ENCODE results near the gene DTD2. TPM values are rescaled to one million over a fixed set of nuclear protein-coding genes. Genes with fewer than 3 reads are reported as not detected.

DTD2 gene
- total and polyA plus RNA-seq, 9 of the 15 experiments (the other 6 are each of a cell fraction or from before 2014, with no cell fraction given) = 3.8 to 24.1 (median 15.2) TPM

DNA sequence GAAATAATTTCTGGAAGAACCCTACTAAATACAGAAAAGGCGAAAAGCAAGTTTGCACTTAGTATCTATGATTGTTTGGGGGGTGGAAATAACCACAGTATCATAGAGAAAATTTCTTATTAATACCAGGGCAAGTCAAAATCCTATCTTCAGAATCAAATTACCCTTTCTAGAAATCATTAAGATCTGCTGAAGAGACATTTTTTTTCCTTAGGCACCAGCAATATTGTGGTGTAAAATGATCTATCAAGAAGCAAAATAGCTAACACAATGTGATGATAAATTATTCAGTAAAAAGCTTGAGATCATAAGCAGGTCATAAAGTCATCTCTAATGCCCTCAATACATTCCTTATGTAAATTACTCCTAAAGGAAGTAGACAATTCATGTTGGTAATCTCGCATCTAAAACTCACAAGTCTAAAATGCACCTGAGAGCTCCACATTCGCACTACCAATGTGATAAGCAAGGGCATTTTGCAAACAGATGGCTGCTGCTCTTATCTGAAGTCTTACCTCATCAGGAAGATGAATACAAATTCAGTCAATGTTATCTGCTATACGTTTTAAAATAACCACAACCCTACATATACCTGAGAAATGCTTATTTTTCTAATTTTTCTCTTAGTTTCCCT is 51.6 kb downstream of the DTD2 start (continued):
- TF ChIP-seq, protein P1, sequence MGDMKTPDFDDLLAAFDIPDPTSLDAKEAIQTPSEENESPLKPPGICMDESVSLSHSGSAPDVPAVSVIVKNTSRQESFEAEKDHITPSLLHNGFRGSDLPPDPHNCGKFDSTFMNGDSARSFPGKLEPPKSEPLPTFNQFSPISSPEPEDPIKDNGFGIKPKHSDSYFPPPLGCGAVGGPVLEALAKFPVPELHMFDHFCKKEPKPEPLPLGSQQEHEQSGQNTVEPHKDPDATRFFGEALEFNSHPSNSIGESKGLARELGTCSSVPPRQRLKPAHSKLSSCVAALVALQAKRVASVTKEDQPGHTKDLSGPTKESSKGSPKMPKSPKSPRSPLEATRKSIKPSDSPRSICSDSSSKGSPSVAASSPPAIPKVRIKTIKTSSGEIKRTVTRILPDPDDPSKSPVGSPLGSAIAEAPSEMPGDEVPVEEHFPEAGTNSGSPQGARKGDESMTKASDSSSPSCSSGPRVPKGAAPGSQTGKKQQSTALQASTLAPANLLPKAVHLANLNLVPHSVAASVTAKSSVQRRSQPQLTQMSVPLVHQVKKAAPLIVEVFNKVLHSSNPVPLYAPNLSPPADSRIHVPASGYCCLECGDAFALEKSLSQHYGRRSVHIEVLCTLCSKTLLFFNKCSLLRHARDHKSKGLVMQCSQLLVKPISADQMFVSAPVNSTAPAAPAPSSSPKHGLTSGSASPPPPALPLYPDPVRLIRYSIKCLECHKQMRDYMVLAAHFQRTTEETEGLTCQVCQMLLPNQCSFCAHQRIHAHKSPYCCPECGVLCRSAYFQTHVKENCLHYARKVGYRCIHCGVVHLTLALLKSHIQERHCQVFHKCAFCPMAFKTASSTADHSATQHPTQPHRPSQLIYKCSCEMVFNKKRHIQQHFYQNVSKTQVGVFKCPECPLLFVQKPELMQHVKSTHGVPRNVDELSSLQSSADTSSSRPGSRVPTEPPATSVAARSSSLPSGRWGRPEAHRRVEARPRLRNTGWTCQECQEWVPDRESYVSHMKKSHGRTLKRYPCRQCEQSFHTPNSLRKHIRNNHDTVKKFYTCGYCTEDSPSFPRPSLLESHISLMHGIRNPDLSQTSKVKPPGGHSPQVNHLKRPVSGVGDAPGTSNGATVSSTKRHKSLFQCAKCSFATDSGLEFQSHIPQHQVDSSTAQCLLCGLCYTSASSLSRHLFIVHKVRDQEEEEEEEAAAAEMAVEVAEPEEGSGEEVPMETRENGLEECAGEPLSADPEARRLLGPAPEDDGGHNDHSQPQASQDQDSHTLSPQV (IDR thresholded peaks at IDR 0.05) = no peak
- TF ChIP-seq ARHGAP35 (IDR thresholded peaks at IDR 0.05; ENCODE audit: partially characterized antibody) (no peak), CREM (IDR thresholded peaks at IDR 0.05; ENCODE audit: low read depth) (no peak), NFXL1 (CRISPR knock-in tag; IDR thresholded peaks at IDR 0.05) (no peak), ZNF263 (CRISPR knock-in tag; IDR thresholded peaks at IDR 0.05; ENCODE audit: borderline replicate concordance) (no peak), RBBP5 (IDR thresholded peaks at IDR 0.05; ENCODE audit: borderline replicate concordance, insufficient read depth, low read length, poor library complexity, severe bottlenecking) (no peak), ZNF316 (IDR thresholded peaks at IDR 0.05) (peak; percentile 47), CBFA2T3 (IDR thresholded peaks at IDR 0.05) (peak; percentile 59), C11orf30 (IDR thresholded peaks at IDR 0.05; ENCODE audit: low read depth) (0 out of 2 replicates have a peak, but pooled peaks have one; percentile 33), ZNF551 (CRISPR knock-in tag; IDR thresholded peaks at IDR 0.05) (no peak)
- TF ChIP-seq, protein P2, sequence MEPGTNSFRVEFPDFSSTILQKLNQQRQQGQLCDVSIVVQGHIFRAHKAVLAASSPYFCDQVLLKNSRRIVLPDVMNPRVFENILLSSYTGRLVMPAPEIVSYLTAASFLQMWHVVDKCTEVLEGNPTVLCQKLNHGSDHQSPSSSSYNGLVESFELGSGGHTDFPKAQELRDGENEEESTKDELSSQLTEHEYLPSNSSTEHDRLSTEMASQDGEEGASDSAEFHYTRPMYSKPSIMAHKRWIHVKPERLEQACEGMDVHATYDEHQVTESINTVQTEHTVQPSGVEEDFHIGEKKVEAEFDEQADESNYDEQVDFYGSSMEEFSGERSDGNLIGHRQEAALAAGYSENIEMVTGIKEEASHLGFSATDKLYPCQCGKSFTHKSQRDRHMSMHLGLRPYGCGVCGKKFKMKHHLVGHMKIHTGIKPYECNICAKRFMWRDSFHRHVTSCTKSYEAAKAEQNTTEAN (CRISPR knock-in tag; IDR thresholded peaks at IDR 0.05) = no peak
- TF ChIP-seq, protein P3, sequence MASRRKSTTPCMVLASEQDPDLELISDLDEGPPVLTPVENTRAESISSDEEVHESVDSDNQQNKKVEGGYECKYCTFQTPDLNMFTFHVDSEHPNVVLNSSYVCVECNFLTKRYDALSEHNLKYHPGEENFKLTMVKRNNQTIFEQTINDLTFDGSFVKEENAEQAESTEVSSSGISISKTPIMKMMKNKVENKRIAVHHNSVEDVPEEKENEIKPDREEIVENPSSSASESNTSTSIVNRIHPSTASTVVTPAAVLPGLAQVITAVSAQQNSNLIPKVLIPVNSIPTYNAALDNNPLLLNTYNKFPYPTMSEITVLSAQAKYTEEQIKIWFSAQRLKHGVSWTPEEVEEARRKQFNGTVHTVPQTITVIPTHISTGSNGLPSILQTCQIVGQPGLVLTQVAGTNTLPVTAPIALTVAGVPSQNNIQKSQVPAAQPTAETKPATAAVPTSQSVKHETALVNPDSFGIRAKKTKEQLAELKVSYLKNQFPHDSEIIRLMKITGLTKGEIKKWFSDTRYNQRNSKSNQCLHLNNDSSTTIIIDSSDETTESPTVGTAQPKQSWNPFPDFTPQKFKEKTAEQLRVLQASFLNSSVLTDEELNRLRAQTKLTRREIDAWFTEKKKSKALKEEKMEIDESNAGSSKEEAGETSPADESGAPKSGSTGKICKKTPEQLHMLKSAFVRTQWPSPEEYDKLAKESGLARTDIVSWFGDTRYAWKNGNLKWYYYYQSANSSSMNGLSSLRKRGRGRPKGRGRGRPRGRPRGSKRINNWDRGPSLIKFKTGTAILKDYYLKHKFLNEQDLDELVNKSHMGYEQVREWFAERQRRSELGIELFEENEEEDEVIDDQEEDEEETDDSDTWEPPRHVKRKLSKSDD (conservative IDR thresholded peaks at IDR 0.05; ENCODE audit: low read length) = no peak
